Type B pancreatic cell (in vitro differentiated cells): Measurements from ENCODE around the gene MACROH2A2. TPM values are rescaled to one million over a fixed set of nuclear protein-coding genes. Genes with fewer than 3 reads are reported as not detected.
A peak's percentile ranks its signal among the peaks of the same experiment; 100 is the strongest.

Experiments used
- DNase-seq: peaks from one replicate; pipeline ENCODE4 v3.0.0; 2021; ENCODE audit warnings: mixed read lengths; ENCODE audit not compliant: unreplicated experiment; ENCODE audit errors: extremely low spot score
- H3K27ac Mint-ChIP-seq: 2 replicates; pipeline ENCODE4 v1.8.0; 2021; ENCODE audit warnings: mild to moderate bottlenecking, mixed read lengths
- H3K27me3 Mint-ChIP-seq: 2 replicates; pipeline ENCODE4 v1.8.0; 2021; ENCODE audit warnings: mixed read lengths
- H3K36me3 Mint-ChIP-seq: 2 replicates; pipeline ENCODE4 v1.8.0; 2021; ENCODE audit warnings: mixed read lengths
- H3K4me1 Mint-ChIP-seq: one replicate; pipeline ENCODE4 v1.8.0; 2021; ENCODE audit warnings: mixed read lengths; ENCODE audit not compliant: unreplicated experiment
- H3K4me3 Mint-ChIP-seq: 2 replicates; pipeline ENCODE4 v1.8.0; 2021; ENCODE audit warnings: mild to moderate bottlenecking, mixed read lengths
- H3K9me3 Mint-ChIP-seq: 2 replicates; pipeline ENCODE4 v1.8.0; 2021; ENCODE audit warnings: mixed read lengths
- CTCF ChIP-seq: fragments of 200-600 bp; sonication (generic); conservative IDR thresholded peaks from 2 replicates; pipeline ENCODE4 v1.5.0; 2021; ENCODE audit warnings: antibody characterized with exemption, mild to moderate bottlenecking
- total RNA-seq: library from RNA; stranded (reverse); gene quantifications from 2 replicates; pipeline ENCODE4 v1.2.1, GENCODE V29; 2021; ENCODE audit warnings: low replicate concordance

MACROH2A2 gene
- total RNA-seq, 1 donor from 2014 or later, result 117 TPM

- Mint-ChIP-seq H3K4me1 (peaks cover 15% of the 10 kb centered on the region), H3K4me3 (peak within 1 kb of the TSS; percentile 91), H3K27me3 (peaks cover 13% of the 10 kb centered on the region), H3K36me3 (peaks cover 11% of the 10 kb centered on the region), H3K27ac (peak within 1 kb of the TSS; percentile 91), H3K9me3 (no peaks in the 10 kb centered on the region)
- DNase-seq, result no peak
- no peak for TF ChIP-seq CTCF
Observed at GRCh38 chr10:70132098-70133029, 79.7 kb downstream of the MACROH2A2 start, which contains the start of gene AIFM2. AIFM2 (minus strand) TSS chr10:70132825; CDS start chr10:70124084, 8,741 bp downstream.

GRCh38 chr10:70135046-70135445 is 82.4 kb downstream of the MACROH2A2 start:
- Mint-ChIP-seq H3K4me3 (no peak overlapping the region), H3K4me1 (peaks cover 15% of the 10 kb centered on the region), H3K9me3 (no peaks in the 10 kb centered on the region), H3K27ac (no peak overlapping the region), H3K27me3 (peaks cover 13% of the 10 kb centered on the region), H3K36me3 (peaks cover 11% of the 10 kb centered on the region)
- no peak for TF ChIP-seq CTCF
- no peak for DNase-seq

- no peak for TF ChIP-seq CTCF
- Mint-ChIP-seq H3K9me3 (no peaks in the 10 kb centered on the region), H3K36me3 (peaks cover 11% of the 10 kb centered on the region), H3K27me3 (peaks cover 13% of the 10 kb centered on the region), H3K27ac (no peak overlapping the region), H3K4me3 (no peak overlapping the region), H3K4me1 (peaks cover 15% of the 10 kb centered on the region)
- DNase-seq, result no peak
Observed at GRCh38 chr10:70135684-70136083, 83.0 kb downstream of the MACROH2A2 start.

GRCh38 chr10:70137135-70137534 is 84.5 kb downstream of the MACROH2A2 start:
- H3K4me1 Mint-ChIP-seq, result peaks cover 13% of the 10 kb centered on the region
- H3K36me3 Mint-ChIP-seq, result peaks cover 11% of the 10 kb centered on the region
- no peaks in the 10 kb centered on the region for H3K9me3 Mint-ChIP-seq
- no peak overlapping the region for H3K27ac Mint-ChIP-seq
- TF ChIP-seq CTCF, result no peak
- no peak overlapping the region for H3K4me3 Mint-ChIP-seq
- peaks cover 9% of the 10 kb centered on the region for H3K27me3 Mint-ChIP-seq
- peak; percentile 36 for DNase-seq

- Mint-ChIP-seq H3K4me3 (no peak overlapping the region), H3K9me3 (no peaks in the 10 kb centered on the region), H3K36me3 (peaks cover 7% of the 10 kb centered on the region), H3K27ac (peak overlapping the region; percentile 44), H3K4me1 (peaks cover 14% of the 10 kb centered on the region), H3K27me3 (peaks cover 2% of the 10 kb centered on the region)
- TF ChIP-seq CTCF, result no peak
- DNase-seq, result no peak
Observed at GRCh38 chr10:70137927-70138883, 85.6 kb downstream of the MACROH2A2 start.
